Measurements from ENCODE around the gene ANKK1. TPM values are rescaled to one million over a fixed set of nuclear protein-coding genes. Genes with fewer than 3 reads are reported as not detected.

ANKK1 gene, protein sequence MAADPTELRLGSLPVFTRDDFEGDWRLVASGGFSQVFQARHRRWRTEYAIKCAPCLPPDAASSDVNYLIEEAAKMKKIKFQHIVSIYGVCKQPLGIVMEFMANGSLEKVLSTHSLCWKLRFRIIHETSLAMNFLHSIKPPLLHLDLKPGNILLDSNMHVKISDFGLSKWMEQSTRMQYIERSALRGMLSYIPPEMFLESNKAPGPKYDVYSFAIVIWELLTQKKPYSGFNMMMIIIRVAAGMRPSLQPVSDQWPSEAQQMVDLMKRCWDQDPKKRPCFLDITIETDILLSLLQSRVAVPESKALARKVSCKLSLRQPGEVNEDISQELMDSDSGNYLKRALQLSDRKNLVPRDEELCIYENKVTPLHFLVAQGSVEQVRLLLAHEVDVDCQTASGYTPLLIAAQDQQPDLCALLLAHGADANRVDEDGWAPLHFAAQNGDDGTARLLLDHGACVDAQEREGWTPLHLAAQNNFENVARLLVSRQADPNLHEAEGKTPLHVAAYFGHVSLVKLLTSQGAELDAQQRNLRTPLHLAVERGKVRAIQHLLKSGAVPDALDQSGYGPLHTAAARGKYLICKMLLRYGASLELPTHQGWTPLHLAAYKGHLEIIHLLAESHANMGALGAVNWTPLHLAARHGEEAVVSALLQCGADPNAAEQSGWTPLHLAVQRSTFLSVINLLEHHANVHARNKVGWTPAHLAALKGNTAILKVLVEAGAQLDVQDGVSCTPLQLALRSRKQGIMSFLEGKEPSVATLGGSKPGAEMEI
- total RNA-seq, result under 1 TPM; 0.08 to 0.10 TPM

DNA sequence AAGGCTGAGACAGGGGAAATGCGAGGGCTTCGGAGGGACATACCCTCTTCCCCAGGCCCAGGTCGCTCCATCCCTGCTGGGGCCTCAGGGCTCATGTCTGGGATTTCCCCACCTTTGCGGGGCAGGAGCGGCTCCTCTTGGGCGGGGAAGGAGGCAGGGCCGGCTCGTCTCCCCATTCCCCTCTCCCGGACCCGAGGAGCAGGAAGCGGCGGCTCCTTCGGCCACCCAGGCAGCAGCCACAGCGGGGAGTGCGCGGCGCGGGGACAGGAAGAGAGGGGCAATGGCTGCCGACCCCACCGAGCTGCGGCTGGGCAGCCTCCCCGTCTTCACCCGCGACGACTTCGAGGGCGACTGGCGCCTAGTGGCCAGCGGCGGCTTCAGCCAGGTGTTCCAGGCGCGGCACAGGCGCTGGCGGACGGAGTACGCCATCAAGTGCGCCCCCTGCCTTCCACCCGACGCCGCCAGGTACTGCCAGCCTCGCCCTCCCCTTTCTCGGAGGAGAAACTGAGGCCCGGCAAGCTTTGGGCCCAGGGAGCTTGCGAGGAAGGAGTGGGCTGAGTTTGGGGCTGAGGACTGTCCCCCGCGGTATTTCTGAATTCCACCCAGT lies at the start of gene ANKK1:
Gene ANKK1 (plus strand): TSS at position 175 of the 607 bp plus-strand sequence. CDS start 106 bp downstream, at position 281.

Small RNAs within 50 kb of the gene (microRNA-seq; reads per million reads assigned to microRNA genes)
- gene MIR4301 (ENCODE audit: borderline microRNAs expressed, borderline replicate concordance), result not detected

Other genes with a start within 250 kb of the ANKK1 start
- 10 to 100 TPM; 11.5 to 11.8 TPM for gene TTC12, start 73.2 kb upstream of the ANKK1 start, total RNA-seq
- gene DRD2, start 87.6 kb downstream of the ANKK1 start, total RNA-seq, result not detected